RWPE1 (cell line): ENCODE data around the gene GNAT1.

Experiments used
- CTCF ChIA-PET: fragments of 350-600 bp; sonication (Branson Sonifier 250); formaldehyde crosslinking; extraction: SDS; loops from one replicate; lab custom pipeline; 2021; lab: Yijun Ruan, JAX
- POLR2A ChIA-PET: fragments of 400-600 bp; formaldehyde crosslinking; extraction: SDS; loops from one replicate; lab custom pipeline; 2020; ENCODE audit warnings: antibody characterized with exemption; ENCODE audit not compliant: low non-redundant PET; lab: Yijun Ruan, JAX
- DNase-seq: peaks from one replicate; pipeline ENCODE4 v3.0.0; 2012; ENCODE audit warnings: low spot score
- H3K27ac ChIP-seq: fragments of 450-650 bp; 2 replicates; pipeline ENCODE4 v1.5.1; 2017
- CTCF ChIP-seq: fragments of 450-650 bp; conservative IDR thresholded peaks from 2 replicates; pipeline ENCODE4 v1.5.1; 2017; ENCODE audit warnings: low read depth, mild to moderate bottlenecking

Gene GNAT1

GRCh38 chr3:50169232-50169832 is 22.1 kb upstream of the GNAT1 start:
- ChIA-PET CTCF (interaction anchor here (0.7 kb wide), 1 partner anchor 23 kb away, joined by 3 read pairs; no protein-coding TSS in a partner anchor), POLR2A (no interaction called here)
- no peak for DNase-seq
- TF ChIP-seq CTCF, result no peak
- H3K27ac ChIP-seq, result peak overlapping the region; percentile 99

GRCh38 chr3:50169858-50170257 is 21.6 kb upstream of the GNAT1 start:
- no peak for TF ChIP-seq CTCF
- no peak for DNase-seq
- peak overlapping the region; percentile 99 for H3K27ac ChIP-seq
- CTCF ChIA-PET, result interaction anchor here (0.7 kb wide), 2 partner anchors 22 to 172 kb away, joined by 3 read pairs; no protein-coding TSS in a partner anchor
- POLR2A ChIA-PET, result no interaction called here

- peak overlapping the region; percentile 99 for H3K27ac ChIP-seq
- ChIA-PET POLR2A (no interaction called here), CTCF (no interaction called here)
- DNase-seq, result no peak
- TF ChIP-seq CTCF, result no peak
Observed at GRCh38 chr3:50170689-50171088, 20.7 kb upstream of the GNAT1 start.

GRCh38 chr3:50171540-50172301 is 19.7 kb upstream of the GNAT1 start:
- ChIA-PET POLR2A (no interaction called here), CTCF (no interaction called here)
- peak overlapping the region; percentile 99 for H3K27ac ChIP-seq
- no peak for TF ChIP-seq CTCF
- DNase-seq, result no peak

GRCh38 chr3:50172626-50173220 is 18.7 kb upstream of the GNAT1 start:
- TF ChIP-seq CTCF, result no peak
- DNase-seq, result no peak
- POLR2A ChIA-PET, result no interaction called here
- peak overlapping the region; percentile 99 for H3K27ac ChIP-seq
- CTCF ChIA-PET, result no interaction called here

GRCh38 chr3:50173685-50174516 is 17.5 kb upstream of the GNAT1 start:
- H3K27ac ChIP-seq, result peak overlapping the region; percentile 99
- TF ChIP-seq CTCF, result no peak
- ChIA-PET CTCF (no interaction called here), POLR2A (interaction anchor here (0.6 kb wide), 1 partner anchor 471 kb away, joined by 3 read pairs; no protein-coding TSS in a partner anchor)
- no peak for DNase-seq
